WERI-Rb-1 (cell line): Measurements from ENCODE around the gene LRRC61.

Source experiments
- DNase-seq: peaks from one replicate; pipeline ENCODE4 v3.0.0-alpha.2; 2020
- H3K27ac ChIP-seq: fragments of 250-450 bp; sonication (Bioruptor Pico); 2 replicates; pipeline ENCODE4 v1.5.1; 2020; ENCODE audit warnings: mild to moderate bottlenecking, moderate library complexity
- H3K27me3 ChIP-seq: fragments of 250-450 bp; sonication (Bioruptor Pico); 2 replicates; pipeline ENCODE4 v1.5.1; 2021; ENCODE audit warnings: mild to moderate bottlenecking, low read depth, moderate library complexity; ENCODE audit not compliant: insufficient read depth, severe bottlenecking
- H3K36me3 ChIP-seq: fragments of 250-450 bp; sonication (Bioruptor Pico); 2 replicates; pipeline ENCODE4 v1.5.1; 2020; ENCODE audit warnings: mild to moderate bottlenecking, moderate library complexity
- H3K4me3 ChIP-seq: 2 replicates; pipeline ENCODE4 v1.5.1; 2011; ENCODE audit warnings: low read depth, mild to moderate bottlenecking, control low read depth, low read length
- H3K9me3 ChIP-seq: fragments of 250-450 bp; sonication (Bioruptor Pico); 2 replicates; pipeline ENCODE4 v1.5.1; 2021; ENCODE audit warnings: mild to moderate bottlenecking, moderate library complexity; ENCODE audit not compliant: severe bottlenecking
- TF ChIP-seq, protein P1 (sequence below): IDR thresholded peaks from 2 replicates; pipeline ENCODE4 v1.5.1; 2011; ENCODE audit warnings: low read depth, mild to moderate bottlenecking, control low read depth, inconsistent platforms, low read length

LRRC61 gene

DNA sequence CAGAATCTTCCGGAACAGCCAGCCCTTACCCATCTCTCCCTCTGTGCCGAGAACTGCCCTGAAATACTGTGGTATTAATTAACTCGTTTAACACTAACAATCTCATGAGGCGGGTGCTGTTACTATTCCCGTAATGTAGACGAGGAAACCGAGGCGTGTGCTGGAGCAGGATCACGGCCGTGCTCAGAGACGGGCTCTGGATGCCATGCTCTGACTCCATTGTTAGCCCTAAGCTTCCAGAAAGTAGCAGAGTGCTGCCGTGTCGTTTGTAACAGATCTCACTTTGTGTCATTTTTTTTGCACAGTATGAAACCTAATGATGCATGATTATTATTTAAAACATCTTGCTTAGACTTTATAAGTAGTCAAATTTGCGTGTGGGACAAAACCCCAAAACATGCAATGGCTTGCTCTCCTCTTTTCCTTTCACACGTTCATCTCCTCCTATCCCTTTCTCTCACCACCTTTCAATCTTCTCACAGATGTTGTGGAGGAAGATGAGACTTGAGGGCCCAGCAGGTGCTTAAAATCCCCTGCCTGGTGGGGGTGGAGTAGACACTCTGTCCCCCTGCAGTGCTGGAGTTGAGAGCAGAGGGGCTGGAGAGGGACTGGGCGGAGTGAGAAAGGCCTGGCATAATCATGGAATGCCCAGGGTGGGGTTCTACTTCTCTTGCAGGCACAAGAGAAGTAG is 672 bp downstream of the LRRC61 start:
- no peak for DNase-seq
- Histone ChIP-seq H3K27ac (peak overlapping the region; percentile 88), H3K9me3 (no peaks in the 10 kb centered on the region), H3K36me3 (peaks cover 44% of the 10 kb centered on the region), H3K27me3 (no peaks in the 10 kb centered on the region), H3K4me3 (peak overlapping the region; percentile 87)
- TF ChIP-seq, protein P1, sequence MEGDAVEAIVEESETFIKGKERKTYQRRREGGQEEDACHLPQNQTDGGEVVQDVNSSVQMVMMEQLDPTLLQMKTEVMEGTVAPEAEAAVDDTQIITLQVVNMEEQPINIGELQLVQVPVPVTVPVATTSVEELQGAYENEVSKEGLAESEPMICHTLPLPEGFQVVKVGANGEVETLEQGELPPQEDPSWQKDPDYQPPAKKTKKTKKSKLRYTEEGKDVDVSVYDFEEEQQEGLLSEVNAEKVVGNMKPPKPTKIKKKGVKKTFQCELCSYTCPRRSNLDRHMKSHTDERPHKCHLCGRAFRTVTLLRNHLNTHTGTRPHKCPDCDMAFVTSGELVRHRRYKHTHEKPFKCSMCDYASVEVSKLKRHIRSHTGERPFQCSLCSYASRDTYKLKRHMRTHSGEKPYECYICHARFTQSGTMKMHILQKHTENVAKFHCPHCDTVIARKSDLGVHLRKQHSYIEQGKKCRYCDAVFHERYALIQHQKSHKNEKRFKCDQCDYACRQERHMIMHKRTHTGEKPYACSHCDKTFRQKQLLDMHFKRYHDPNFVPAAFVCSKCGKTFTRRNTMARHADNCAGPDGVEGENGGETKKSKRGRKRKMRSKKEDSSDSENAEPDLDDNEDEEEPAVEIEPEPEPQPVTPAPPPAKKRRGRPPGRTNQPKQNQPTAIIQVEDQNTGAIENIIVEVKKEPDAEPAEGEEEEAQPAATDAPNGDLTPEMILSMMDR, result no peak

DNA sequence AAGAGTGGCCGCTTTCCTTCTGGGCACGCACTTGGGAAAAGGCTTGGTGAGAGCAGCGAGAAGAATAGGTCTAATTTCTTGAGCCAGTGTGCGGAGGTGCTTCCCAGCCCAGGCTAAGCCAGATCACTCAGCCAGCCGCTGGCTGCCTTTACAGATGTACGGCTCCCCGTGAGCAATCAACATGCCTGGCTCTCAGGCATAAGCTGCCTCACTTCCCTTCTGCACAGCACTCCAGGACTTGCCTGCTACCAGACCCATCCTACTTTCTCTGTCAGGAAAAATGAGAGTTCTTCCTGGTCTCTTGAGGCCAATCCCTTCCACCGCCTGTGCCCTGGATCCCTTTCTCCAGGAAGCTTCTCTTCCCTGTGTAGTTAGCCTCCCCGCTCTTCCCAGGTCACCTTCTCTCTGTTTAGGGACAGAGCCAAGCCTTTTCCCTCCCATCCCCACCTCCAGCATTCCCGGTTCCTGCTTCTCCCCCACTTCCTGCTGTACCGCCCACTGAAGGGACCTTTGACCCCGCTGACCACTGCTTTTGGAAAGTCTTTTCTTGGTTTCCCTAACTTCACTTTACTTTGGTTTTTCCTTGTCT is 1.3 kb downstream of the LRRC61 start:
- peak overlapping the region; percentile 87 for H3K4me3 ChIP-seq
- no peak overlapping the region for H3K27ac ChIP-seq
- H3K36me3 ChIP-seq, result peaks cover 50% of the 10 kb centered on the region
- H3K27me3 ChIP-seq, result no peaks in the 10 kb centered on the region
- TF ChIP-seq, protein P1, result no peak
- H3K9me3 ChIP-seq, result no peaks in the 10 kb centered on the region
- no peak for DNase-seq

DNA sequence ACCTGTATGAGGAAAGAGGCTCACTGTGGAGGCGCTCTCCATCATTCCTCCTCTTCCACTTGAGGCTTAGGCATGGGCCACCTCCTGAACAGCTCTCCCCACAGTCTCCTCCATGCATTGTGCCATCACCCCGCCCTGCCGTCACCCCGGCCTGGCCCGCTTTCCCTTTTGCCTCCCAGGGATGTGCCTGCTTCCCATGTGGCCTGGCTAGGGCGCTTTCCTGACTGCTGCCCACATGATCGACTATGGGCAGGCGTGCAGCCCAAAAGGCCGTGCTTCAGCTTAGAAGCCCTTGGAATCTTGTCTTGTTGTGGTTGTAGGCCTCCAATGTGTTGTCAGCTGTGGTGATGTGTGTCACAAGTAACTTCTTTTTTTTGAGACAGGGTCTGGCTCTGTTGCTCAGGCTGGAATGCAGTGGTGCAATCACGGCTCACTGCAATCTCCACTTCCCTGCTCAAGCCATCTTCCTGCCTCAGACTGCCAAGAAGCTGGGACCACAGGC is 2.0 kb downstream of the LRRC61 start:
- Histone ChIP-seq H3K4me3 (no peak overlapping the region), H3K9me3 (no peaks in the 10 kb centered on the region), H3K27me3 (no peaks in the 10 kb centered on the region), H3K36me3 (peaks cover 57% of the 10 kb centered on the region), H3K27ac (no peak overlapping the region)
- no peak for DNase-seq
- TF ChIP-seq, protein P1, result no peak

DNA sequence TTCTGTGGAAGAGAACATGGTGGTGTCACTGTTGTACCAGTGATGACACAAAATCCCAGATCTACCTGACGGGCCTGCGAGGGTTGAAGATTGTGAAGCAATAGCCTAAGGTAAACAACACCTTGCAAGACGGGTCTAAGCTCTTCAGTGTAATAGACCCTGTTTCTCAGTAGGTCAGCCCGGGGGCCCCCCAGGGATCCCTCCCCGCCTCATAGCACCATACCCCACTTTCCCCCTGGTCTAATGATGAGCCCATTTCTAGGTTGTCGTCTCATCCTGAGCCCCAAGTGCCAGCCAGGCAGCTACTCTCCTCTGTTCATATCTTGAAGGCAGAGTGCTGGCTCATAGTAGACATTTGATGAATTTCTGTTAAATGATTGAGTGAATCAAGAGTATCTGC is 2.7 kb downstream of the LRRC61 start:
- no peak overlapping the region for H3K4me3 ChIP-seq
- H3K27me3 ChIP-seq, result no peaks in the 10 kb centered on the region
- TF ChIP-seq, protein P1, result no peak
- no peak for DNase-seq
- H3K9me3 ChIP-seq, result no peaks in the 10 kb centered on the region
- H3K36me3 ChIP-seq, result peaks cover 64% of the 10 kb centered on the region
- H3K27ac ChIP-seq, result no peak overlapping the region

DNA sequence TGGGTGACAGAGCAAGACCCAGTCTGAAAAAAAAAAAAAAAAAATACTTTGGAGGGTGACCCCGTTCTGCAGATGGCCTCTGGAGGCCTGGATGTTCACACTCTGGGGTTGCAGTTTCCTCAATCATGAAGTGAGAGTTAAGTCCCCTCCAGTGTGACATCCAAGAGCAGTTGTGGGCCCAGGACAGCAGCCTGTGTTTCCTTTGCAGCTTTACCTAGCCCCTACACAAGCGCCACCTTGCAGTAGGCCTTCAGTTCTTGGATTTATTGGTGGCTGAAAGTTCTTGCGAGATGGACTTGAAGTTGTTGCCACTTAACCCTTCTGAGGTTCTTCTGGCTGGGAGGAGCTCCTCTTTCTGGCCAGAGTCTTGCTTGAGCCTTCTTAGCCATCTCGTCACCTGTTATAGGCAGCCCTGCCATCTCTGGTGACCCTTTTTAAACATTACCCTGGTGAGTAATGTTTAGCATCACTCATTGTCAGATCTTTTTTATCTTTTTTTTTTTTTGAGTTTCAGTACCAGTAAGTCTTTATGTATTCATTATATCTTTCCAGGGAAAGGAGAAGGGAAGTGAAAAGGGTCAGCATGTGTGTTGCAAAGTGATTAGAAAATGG is 3.6 kb downstream of the LRRC61 start:
- Histone ChIP-seq H3K27ac (no peak overlapping the region), H3K36me3 (peaks cover 70% of the 10 kb centered on the region), H3K9me3 (no peaks in the 10 kb centered on the region), H3K27me3 (no peaks in the 10 kb centered on the region), H3K4me3 (no peak overlapping the region)
- no peak for DNase-seq
- TF ChIP-seq, protein P1, result no peak
